ENCODE results near the gene KCTD7.
A peak's percentile ranks its signal among the peaks of the same experiment; 100 is the strongest.
"Not testable (repeated sequence)": the region's sequence is repeated elsewhere in the genome, so short reads cannot be mapped to it uniquely, and the experiment has no call there.

The KCTD7 gene

DNA sequence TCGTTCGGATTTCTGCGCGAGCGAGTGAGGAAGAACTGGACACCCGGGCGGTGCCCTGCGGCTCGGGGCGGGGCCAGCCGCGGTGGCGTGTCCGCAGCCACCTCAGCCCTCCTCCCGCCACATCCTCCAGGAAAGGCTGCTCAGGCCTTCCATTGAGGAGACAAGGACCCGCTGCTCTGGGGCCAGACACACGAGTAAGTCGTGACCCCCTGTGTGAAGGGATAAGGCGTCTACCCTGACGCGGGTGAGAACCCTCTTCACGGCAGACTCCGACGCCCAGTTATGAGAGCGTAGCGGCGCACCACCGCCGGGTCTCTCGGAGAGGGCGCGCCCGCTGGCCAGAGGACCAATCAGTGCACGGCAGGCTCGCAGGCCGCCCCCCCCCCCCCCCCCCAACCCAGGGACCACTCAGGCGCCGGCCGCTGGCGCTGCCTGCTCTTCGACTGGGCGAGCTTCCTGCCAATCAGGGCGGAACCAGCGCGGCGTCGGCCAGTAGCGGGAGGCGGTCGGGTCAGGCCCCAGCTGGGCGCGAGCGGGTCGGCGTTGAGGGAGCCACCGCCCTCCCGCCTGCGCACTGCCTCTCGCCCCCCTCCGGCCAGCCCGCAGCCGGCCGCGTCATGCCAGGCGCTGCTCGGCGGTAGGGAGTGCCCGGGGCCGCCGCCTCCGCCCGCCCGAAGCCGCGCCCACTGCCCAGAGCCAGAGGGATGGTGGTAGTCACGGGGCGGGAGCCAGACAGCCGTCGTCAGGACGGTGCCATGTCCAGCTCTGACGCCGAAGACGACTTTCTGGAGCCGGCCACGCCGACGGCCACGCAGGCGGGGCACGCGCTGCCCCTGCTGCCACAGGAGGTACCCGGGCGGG lies at the start of gene KCTD7:
KCTD7 (plus strand) TSS at position 521 of the 861 bp plus-strand sequence; CDS start at position 705, 184 bp downstream.
- peak; percentile 84 for DNase-seq

- DNase-seq = not testable (repeated sequence)
Observed at GRCh38 chr7:66580380-66580779, 48.3 kb upstream of the KCTD7 start.

- not testable (repeated sequence) for DNase-seq
Observed at GRCh38 chr7:66582816-66583489, 45.7 kb upstream of the KCTD7 start.

GRCh38 chr7:66583490-66584110 lies 45.1 kb upstream of the KCTD7 start:
- DNase-seq = no peak

GRCh38 chr7:66586181-66586580 lies 42.5 kb upstream of the KCTD7 start:
- no peak for DNase-seq

GRCh38 chr7:66588226-66588625 lies 40.5 kb upstream of the KCTD7 start:
- DNase-seq = not testable (repeated sequence)

GRCh38 chr7:66588856-66589570 lies 39.7 kb upstream of the KCTD7 start:
- not testable (repeated sequence) for DNase-seq

DNA sequence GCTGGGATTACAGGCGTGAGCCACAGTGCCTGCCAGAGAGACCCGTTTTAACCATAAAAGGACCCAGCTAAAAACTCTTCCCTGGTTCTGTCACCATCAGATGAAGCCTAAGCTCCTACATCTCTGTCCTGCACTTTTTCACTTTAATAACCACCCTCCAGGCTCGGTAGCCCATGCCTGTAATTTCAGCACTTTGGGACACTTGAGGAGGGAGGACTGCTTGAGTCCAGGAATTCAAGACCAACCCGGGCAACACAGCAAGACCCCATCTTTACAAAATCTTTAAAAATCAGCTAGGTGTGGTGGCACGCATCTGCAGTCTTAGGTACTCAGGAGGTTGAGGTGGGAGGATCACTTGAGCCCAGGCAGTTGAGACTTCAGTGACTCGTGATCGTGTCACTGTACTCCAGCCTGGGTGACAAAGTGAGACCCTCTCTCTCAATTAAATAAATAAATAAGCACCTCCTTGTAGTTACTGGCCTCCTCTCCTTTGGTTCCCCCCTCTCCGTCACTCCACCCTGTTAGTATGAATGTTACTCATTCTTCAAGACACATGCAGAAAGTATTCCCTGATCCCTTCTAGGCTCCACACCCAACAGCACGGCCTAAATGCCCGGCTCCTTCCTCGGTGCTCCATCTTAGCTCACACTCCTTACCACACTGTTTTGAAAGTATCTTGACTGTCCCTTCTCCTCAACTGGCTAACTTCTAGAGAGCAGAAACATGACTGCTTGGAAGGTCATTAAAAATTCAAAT lies 38.2 kb upstream of the KCTD7 start:
- not testable (repeated sequence) for DNase-seq

- not testable (repeated sequence) for DNase-seq
Observed at GRCh38 chr7:66591058-66591798, 37.5 kb upstream of the KCTD7 start.

DNA sequence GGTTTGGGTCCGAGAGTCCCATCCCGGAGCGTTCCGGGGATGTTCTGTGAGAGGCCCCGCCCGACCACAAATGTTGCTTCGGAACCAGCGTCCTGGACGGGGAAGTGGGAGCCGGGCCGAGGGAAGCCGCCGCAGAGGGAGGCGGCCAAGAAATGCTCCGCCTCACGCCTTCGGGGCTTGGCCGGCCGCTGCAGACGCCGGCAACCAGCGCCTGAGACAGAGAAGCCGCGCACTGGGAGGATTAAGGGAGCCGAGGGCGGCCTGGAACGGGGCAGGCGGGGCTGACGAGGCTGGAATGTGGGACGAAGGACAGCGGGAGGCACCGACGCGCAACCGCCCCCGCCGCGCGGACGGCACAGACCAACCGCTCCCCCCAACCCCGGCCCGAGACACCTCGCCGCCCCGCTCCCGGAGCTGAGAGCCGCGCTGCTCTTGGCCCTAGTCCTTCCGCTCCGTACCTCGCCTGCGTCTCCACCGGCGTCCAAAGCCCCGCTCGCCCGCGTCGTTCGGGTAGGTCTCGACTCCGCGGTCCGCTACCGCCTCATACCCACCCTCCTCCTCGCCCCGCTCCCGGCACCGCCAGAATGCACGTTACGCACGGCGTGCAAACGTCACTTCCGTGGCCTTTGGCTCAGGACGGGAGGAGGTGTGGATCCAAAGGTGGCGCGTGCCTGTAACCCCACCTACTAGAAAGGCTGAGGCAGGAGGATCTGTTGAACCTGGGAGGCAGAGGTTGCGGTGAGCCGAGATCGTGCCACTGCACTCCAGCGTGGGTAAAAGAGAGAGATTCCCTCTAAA lies 36.7 kb upstream of the KCTD7 start:
- DNase-seq = peak; percentile 87

GRCh38 chr7:66592597-66593146 lies 36.0 kb upstream of the KCTD7 start:
- not testable (repeated sequence) for DNase-seq

- not testable (repeated sequence) for DNase-seq
Observed at GRCh38 chr7:66594082-66594481, 34.6 kb upstream of the KCTD7 start.

GRCh38 chr7:66597461-66597860 lies 31.2 kb upstream of the KCTD7 start:
- DNase-seq = no peak

- no peak for DNase-seq
Observed at GRCh38 chr7:66602159-66602558, 26.5 kb upstream of the KCTD7 start.

GRCh38 chr7:66604198-66604597 lies 24.5 kb upstream of the KCTD7 start:
- no peak for DNase-seq

DNA sequence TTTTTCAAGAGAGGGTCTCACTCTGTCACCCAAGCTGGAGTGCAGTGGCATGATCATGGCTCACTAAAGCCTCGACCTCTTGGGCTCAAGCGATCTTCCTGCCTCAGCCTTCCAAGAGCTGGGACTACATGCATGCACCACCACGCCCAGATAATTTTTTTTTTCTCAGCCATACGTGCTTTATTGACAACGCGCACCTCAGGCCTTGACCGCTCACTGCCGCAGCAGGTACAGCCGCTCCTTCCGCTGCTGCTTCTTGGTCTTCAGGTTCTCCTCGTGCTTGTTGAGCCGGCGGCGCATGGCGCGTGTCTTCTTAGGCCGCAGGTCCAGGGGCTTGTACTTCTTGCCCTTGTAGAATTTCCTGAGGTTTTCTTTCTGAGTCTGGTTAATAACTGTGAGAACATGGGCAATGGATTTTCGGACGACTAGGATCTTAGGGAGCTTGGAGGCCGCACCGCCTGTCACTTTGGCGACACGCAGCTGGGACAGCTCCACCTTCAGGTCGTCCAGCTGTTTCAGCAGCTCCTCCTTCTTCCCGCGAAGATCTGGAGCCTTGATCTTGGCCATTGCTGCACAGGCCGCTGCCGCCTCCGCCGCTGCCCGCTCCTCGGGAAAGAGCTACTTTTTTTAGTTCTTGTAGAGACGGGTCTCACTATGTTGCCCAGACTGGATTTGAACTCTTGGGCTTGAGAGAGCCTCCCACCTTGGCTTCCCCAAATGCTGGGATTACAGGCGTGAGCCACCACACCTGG lies 22.0 kb upstream of the KCTD7 start:
- DNase-seq = not testable (repeated sequence)

- DNase-seq = no peak
Observed at GRCh38 chr7:66609176-66609575, 19.5 kb upstream of the KCTD7 start.

DNA sequence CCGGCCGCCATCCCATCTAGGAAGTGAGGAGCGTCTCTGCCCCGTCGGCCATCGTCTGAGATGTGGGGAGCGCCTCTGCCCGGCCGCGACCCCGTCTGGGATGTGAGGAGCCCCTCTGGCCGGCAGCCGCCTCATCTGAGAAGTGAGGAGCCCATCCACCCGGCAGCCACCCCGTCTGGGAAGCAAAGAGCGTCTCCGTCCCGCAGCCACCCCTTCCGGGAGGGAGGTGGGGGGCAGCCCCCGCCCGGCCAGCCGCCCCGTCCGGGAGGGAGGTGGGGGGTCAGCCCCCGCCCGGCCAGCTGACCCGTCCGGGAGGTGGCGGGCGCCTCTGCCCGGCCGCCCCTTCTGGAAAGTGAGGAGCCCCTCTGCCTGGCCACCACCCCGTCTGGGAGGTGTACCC lies 14.1 kb upstream of the KCTD7 start:
- not testable (repeated sequence) for DNase-seq

GRCh38 chr7:66615699-66616098 lies 13.0 kb upstream of the KCTD7 start:
- DNase-seq = no peak

Measured in NCI-H1048 (cell line).